Activated T-helper 1 cell treated with anti-CD3 and anti-CD28 coated beads, Interleukin-12 subunit alpha, Interleukin-12 subunit beta, Interleukin-2, Interleukin-4 antibody, amounts not matched to agents 30 ng/mL and 10 ng/mL and 1 ng/mL, durations not matched to agents 14 hours and 24 hours and 36 hours (primary cell): ENCODE results near the gene METTL24. TPM values are rescaled to one million over a fixed set of nuclear protein-coding genes. Genes with fewer than 3 reads are reported as not detected.
"Not testable (repeated sequence)": the region's sequence is repeated elsewhere in the genome, so short reads cannot be mapped to it uniquely, and the experiment has no call there.

ENCODE experiments used
- DNase-seq: peaks from one replicate; pipeline ENCODE4 v3.0.0; 2021; ENCODE audit warnings: low spot score
- H3K27ac Mint-ChIP-seq: one replicate; pipeline ENCODE4 v1.8.0; 2021; ENCODE audit warnings: mild to moderate bottlenecking, mixed read lengths
- H3K27me3 Mint-ChIP-seq: one replicate; pipeline ENCODE4 v1.8.0; 2022; ENCODE audit warnings: mild to moderate bottlenecking, moderate library complexity, mixed read lengths; ENCODE audit not compliant: insufficient read depth
- H3K36me3 Mint-ChIP-seq: one replicate; pipeline ENCODE4 v1.8.0; 2021; ENCODE audit warnings: low read depth, mixed read lengths
- H3K4me1 Mint-ChIP-seq: one replicate; pipeline ENCODE4 v1.8.0; 2021; ENCODE audit warnings: low read depth, mixed read lengths
- H3K4me3 Mint-ChIP-seq: one replicate; pipeline ENCODE4 v1.8.0; 2021; ENCODE audit warnings: mild to moderate bottlenecking, moderate library complexity, mixed read lengths
- H3K9me3 Mint-ChIP-seq: one replicate; pipeline ENCODE4 v1.8.0; 2021; ENCODE audit warnings: mixed read lengths
- intact Hi-C: fragments of 100-400 bp; cut with micrococcal nuclease; formaldehyde crosslinking; loops from one replicate; pipeline ENCODE4 v1.15.1; 2024
- total RNA-seq: library from RNA; stranded (reverse); gene quantifications from 2 replicates; pipeline ENCODE4 v1.2.3, GENCODE V29; 2022

The METTL24 gene
- total RNA-seq, 1 donor from 2014 or later: not detected

DNA sequence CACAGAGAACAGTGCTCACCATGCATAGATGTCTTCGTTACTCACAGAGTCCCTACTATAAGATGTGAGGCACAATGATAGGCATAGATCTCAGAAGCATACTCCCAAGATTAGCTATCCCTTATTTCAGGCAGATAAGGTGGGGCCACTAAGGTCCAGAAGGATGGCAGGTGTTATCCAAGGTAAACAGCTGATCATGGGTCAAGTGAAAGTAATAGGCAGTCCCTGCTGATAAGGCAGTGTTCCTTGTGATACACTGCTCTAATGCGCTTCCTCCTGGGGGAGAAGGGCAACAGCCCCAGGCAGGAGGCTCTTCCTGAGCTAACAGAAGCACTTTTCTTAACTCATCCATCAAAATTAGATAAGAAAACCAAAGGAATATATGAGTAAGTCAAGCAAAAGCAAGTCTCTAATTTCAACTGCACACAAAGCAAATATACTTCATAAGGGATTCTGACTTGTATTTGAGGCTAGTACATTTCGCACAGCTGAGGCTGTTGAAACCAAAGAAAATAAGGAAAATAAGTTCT, 42.2 kb downstream of the METTL24 start:
- Mint-ChIP-seq H3K27ac (no peak overlapping the region), H3K4me3 (no peak overlapping the region), H3K9me3 (no peaks in the 10 kb centered on the region), H3K4me1 (no peaks in the 10 kb centered on the region), H3K36me3 (no peaks in the 10 kb centered on the region), H3K27me3 (peaks cover 3% of the 10 kb centered on the region)
- no peak for DNase-seq
- intact Hi-C loops: no loop called here

DNA sequence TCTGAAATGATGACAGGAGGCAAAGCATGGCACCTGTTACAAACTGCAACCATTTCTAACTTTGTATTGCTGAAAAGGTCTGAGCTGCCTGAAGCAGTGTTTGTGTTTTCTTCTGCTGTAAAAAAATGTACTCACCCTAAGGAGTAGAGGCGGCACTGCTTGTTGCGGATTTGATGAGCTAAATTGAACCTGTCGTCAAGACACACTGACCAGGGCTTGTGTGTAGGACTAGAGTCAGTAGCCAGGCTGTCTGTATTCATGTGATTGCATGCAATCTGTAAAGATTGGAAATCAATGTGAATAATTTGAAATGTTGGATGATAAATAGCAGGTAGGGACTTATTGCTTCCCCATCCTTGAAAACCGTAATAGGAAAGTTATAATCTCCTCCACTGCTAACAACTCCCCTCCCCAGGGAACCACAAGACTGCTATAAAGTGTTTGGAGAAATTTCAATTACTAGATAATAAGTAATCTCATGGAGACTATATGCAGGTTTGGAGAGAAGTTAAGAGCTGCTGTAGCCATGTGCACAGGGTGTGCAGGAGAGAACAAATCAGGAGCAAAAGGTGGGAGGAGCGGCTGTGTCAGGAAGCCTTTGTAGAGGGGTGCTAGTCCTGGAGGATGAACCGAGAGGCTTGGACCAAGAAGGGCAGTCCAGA, 42.8 kb downstream of the METTL24 start:
- intact Hi-C loops: no loop called here
- Mint-ChIP-seq H3K4me1 (no peaks in the 10 kb centered on the region), H3K36me3 (no peaks in the 10 kb centered on the region), H3K9me3 (no peaks in the 10 kb centered on the region), H3K27me3 (peaks cover 6% of the 10 kb centered on the region), H3K27ac (no peak overlapping the region), H3K4me3 (no peak overlapping the region)
- no peak for DNase-seq

DNA sequence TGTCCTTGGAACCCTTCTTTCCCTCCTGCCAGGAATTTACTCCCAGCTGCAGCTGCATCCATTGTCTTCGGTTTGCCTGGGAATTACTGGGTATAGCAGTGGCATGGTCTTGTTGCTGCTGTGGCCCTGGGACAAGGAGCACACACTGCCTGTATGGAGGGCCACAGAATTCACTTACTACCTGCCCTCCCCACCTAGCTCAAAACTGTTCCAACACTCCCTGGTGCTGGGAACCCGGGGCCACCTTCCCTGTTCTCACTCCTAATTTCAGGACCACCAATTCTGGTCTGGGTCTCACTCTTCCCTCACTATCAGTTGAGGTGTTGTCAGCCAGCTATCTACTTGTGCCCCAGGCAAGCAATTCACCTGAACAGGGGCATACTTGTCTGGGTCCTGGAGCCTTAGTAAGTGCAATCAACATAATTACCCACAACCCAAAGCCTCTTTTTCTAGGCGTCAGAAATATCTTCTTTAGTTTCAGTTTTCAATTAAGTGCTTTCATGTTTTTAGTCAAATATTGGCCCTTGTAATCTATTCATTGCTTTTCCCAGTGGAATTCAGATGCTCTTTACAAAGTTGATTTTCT, 47.2 kb downstream of the METTL24 start:
- intact Hi-C loops: no loop called here
- Mint-ChIP-seq H3K4me1 (no peaks in the 10 kb centered on the region), H3K27me3 (peaks cover 17% of the 10 kb centered on the region), H3K4me3 (no peak overlapping the region), H3K27ac (no peak overlapping the region), H3K9me3 (no peaks in the 10 kb centered on the region), H3K36me3 (no peaks in the 10 kb centered on the region)
- DNase-seq: no peak

DNA sequence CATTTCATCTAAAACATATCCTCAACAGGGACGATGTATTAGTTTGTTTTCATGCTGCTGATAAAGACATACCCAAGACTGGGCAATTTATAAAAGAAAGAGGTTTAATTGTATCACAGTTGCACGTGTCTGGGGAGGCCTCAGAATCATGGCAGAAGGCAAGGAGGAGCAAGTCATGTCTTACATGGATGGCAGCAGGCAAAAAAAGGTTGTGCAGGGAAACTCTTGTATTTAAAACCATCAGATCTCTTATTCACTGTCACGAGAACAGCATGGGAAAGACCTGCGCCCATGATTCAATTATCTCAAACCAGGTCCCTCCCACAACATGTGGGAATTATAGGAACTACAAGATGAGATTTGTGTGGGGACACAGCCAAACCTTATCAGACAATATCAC, 48.7 kb downstream of the METTL24 start:
- H3K4me3 Mint-ChIP-seq, DNase-seq, intact Hi-C loops, H3K27ac Mint-ChIP-seq, H3K4me1 Mint-ChIP-seq, H3K9me3 Mint-ChIP-seq, H3K36me3 Mint-ChIP-seq: not testable (repeated sequence)
- H3K27me3 Mint-ChIP-seq: peaks cover 15% of the 10 kb centered on the region

DNA sequence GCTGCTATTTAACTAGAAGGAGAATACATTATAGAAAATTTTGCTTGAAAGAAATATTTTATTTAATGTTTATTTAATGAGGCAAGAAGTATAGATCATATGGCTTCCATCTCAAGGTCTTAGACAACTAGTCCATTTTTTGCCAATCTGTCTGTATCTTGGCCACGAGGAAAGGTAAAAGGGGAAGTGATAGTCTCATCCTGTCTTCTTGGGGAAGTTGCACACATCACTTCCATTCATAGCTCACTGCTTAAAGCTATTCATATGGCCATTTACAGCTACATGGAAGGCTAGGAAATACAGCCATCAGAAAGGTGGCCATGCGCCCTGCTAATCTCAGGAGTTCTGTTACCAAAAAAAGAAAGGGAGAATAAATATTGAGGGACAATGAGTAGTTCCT, 50.8 kb downstream of the METTL24 start:
- Mint-ChIP-seq H3K9me3 (no peaks in the 10 kb centered on the region), H3K27me3 (peaks cover 18% of the 10 kb centered on the region), H3K4me3 (no peak overlapping the region), H3K4me1 (no peaks in the 10 kb centered on the region), H3K27ac (no peak overlapping the region), H3K36me3 (no peaks in the 10 kb centered on the region)
- DNase-seq: no peak
- intact Hi-C loops: no loop called here

DNA sequence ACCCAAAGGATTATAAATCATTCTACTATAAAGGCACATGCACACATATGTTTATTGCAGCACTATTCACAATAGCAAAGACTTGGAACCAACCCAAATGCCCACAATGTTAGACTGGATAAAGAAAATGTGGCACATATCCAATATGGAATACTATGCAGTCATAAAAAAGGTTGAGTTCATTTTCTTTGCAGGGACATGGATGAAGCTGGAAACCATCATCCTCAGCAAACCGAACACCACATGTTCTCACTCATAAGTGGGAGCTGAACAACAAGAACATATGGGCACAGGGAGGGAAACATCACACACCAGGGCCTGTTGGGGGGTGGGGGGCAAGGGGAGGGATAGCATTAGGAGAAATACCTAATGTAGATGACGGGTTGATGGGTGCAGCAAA, 52.3 kb downstream of the METTL24 start:
- H3K27ac Mint-ChIP-seq, H3K9me3 Mint-ChIP-seq, H3K4me1 Mint-ChIP-seq, H3K36me3 Mint-ChIP-seq, DNase-seq, intact Hi-C loops, H3K4me3 Mint-ChIP-seq: not testable (repeated sequence)
- peaks cover 18% of the 10 kb centered on the region for H3K27me3 Mint-ChIP-seq

DNA sequence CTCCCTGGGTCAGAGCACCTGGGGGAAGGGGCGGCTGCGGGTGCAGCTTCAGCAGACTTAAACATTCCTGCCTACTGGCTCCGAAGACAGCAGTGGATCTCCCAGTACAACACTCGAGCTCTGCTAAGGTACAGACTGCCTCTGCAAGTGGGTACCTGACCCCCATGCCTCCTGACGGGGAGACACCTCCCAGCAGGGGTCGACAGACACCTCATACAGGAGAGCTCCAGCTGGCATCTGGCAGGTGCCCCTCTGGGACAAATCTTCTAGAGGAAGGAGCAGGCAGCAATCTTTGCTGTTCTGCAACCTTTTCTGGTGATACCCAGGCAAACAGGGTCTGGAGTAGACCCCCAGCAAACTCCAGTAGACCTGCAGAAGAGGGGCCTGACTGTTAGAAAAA, 54.5 kb downstream of the METTL24 start:
- H3K4me3 Mint-ChIP-seq, H3K36me3 Mint-ChIP-seq, DNase-seq, H3K4me1 Mint-ChIP-seq, H3K27ac Mint-ChIP-seq, intact Hi-C loops, H3K9me3 Mint-ChIP-seq: not testable (repeated sequence)
- peaks cover 17% of the 10 kb centered on the region for H3K27me3 Mint-ChIP-seq

DNA sequence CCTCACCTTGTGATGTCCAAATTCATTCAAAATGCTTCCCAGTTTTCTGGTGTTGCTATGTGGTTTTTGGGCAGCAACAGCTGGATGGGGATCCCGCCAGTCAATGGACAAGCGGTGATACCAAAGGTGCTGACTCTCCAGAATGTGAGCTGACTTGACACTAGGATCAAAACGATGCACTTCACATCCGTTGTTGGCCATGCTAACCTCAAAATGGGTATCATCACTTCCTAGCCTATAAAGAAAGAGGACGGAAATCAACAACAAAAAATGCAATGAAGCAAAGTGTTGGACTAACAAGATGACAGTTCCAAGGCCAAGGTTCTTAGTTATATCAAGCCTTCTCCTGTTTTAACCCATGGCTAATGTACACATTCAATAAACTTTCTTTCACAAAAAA, 59.2 kb downstream of the METTL24 start:
- Mint-ChIP-seq H3K27ac (no peak overlapping the region), H3K9me3 (no peaks in the 10 kb centered on the region), H3K4me1 (peaks cover 14% of the 10 kb centered on the region), H3K27me3 (peaks cover 16% of the 10 kb centered on the region), H3K4me3 (no peak overlapping the region), H3K36me3 (no peaks in the 10 kb centered on the region)
- intact Hi-C loops: no loop called here
- DNase-seq: no peak

DNA sequence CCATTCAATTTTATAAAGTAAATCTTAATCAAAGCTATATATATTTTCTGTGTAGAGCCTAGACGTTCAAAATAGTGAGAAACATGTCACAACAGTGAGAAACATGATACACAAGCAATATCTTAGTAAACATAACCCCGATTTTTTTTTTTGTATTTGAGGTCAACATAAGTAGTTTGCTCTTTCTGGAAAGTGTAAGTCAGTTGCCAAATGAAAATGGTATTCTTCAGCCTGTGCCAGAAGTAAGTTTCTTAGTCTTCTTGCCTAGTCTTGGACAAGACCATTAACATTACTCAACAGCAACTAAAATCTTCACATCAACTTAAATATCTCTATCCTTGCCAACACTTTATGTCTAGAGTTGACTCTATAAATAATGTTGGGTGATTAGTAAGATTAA, 59.7 kb downstream of the METTL24 start:
- no peak overlapping the region for H3K27ac Mint-ChIP-seq
- no peaks in the 10 kb centered on the region for H3K36me3 Mint-ChIP-seq
- H3K27me3 Mint-ChIP-seq: peaks cover 18% of the 10 kb centered on the region
- intact Hi-C loops: no loop called here
- no peaks in the 10 kb centered on the region for H3K9me3 Mint-ChIP-seq
- no peak overlapping the region for H3K4me3 Mint-ChIP-seq
- no peak for DNase-seq
- peaks cover 14% of the 10 kb centered on the region for H3K4me1 Mint-ChIP-seq

DNA sequence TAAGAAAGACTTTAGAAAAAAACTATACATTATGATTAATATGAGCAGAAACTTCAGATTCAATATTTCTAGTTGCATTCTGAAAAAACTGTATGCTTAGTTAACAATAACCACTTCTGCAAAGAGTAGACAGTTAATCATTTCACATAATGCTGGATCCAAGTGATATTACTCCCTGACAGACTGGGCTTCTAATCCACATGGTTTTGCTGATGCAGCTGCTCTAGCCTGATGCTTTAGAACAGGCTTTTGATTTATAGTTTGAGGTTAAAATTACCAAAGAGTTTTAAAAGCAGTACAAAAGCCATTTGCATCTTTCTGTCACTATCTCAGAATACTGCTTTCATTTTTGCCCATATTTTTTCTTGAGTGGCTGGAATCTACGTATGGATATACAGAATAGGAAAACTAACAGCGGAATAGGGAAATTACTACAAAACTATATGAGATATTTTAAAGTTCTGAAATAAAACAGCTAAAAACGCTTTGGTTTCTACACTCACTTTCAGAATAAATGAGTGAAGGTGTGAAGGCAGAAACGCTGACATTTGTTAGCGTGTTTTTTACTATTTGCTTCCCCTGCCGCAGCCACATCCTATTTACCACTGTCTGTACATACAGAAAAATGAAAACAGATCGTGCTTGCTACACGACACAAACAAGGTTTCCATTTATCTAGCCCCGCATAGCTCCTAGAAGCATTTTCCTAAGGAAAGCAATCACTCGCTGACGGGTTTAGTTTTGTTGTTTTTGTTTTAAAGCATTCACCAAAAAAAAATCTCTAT, 61.7 kb downstream of the METTL24 start:
- Mint-ChIP-seq H3K36me3 (no peaks in the 10 kb centered on the region), H3K27ac (no peak overlapping the region), H3K9me3 (no peaks in the 10 kb centered on the region), H3K4me1 (peaks cover 14% of the 10 kb centered on the region), H3K4me3 (peak overlapping the region; percentile 62), H3K27me3 (peaks cover 18% of the 10 kb centered on the region)
- intact Hi-C loops: no loop called here
- no peak for DNase-seq

DNA sequence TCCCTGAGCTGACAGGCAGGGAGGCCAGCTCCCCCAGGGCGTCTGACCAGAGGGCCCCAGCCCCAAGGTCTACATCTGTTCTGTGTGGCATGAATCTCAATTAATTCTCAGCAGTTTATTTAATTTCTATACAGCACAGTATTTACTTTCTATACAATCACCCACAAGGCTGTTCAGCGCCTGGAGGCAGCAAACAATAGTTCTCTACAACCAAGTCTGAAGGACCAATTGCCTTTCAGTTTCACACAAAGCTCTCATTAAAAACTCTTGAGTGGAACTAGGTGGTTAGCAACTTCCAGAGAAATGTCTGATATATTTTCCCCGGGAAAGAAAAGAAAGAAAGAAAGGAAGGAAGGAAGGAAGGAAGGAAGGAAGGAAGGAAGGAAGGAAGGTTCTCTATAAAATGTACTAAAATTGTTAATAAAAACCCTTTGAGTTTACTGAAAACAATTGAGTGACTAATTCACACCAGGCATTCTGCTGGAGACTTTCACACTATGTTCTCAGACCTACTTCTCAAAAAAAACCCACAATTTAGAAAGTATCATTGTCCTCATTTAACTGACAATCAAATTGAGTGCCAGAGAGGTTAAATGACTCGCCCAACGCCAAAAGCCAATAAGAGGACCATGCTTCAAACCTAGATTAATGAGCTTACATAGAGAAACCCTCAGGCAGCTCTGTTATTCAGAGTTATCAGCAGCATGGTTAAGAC, 62.5 kb downstream of the METTL24 start:
- Mint-ChIP-seq H3K27me3 (peaks cover 21% of the 10 kb centered on the region), H3K4me1 (peaks cover 14% of the 10 kb centered on the region), H3K4me3 (no peak overlapping the region), H3K9me3 (no peaks in the 10 kb centered on the region), H3K36me3 (no peaks in the 10 kb centered on the region), H3K27ac (peak overlapping the region; percentile 19)
- intact Hi-C loops: no loop called here
- no peak for DNase-seq

DNA sequence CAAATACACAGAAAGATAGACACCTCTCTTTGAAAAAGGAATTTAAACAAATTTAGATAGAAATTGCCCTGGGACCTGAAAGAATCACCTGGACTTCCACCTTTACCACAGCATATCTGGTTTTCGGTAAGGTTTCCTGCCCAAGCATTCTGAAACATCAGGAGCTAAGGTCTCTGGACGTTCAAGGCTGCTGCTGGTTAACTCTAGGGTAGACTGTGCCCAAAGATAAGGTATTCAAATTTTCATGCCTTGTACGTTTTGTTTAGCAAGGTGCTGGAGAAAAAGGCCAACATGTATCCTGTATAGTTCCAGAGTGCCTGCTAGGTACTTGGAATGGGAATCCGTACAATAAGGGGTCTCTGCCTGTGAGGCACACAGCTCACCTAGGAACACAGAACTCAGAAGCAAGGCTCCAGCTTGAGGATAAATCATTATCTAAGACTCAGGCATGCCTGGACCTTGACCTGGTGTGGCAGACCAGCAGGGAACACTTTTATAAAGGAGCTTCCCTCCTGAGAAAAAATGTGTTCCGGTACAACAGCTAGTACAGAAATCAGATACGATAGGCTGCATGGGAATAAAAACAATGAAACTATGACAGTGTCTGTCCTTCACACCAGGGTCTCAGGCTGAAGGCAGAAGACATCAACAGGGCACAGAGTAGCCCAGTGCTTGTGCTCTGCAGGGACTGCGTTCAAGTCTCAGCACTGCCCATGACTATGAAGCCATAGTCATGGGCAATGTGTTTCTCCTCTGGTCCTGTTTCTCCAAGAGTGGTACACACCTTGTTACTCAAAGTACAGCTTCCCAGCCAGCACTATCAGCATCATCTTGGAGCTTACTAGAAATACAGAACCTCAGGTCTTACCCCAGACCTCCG, 70.4 kb downstream of the METTL24 start:
- intact Hi-C loops: no loop called here
- H3K9me3 Mint-ChIP-seq: no peaks in the 10 kb centered on the region
- DNase-seq: no peak
- H3K4me1 Mint-ChIP-seq: no peaks in the 10 kb centered on the region
- H3K36me3 Mint-ChIP-seq: no peaks in the 10 kb centered on the region
- no peak overlapping the region for H3K27ac Mint-ChIP-seq
- peaks cover 3% of the 10 kb centered on the region for H3K27me3 Mint-ChIP-seq
- H3K4me3 Mint-ChIP-seq: no peak overlapping the region
